ACC112 (cell line): ENCODE results near the gene MTHFR.

ENCODE experiments used
- H2AFZ ChIP-seq: fragments of 200-600 bp; sonication (generic); one replicate; pipeline ENCODE4 v1.6.0; 2017; ENCODE audit warnings: antibody characterized with exemption, low read length; ENCODE audit not compliant: unreplicated experiment
- H3K27ac ChIP-seq: fragments of 200-600 bp; sonication (generic); 2 replicates; pipeline ENCODE4 v1.5.1; 2014; ENCODE audit warnings: low read depth, mild to moderate bottlenecking, antibody characterized with exemption, low read length, moderate library complexity
- H3K27me3 ChIP-seq: fragments of 200-600 bp; sonication (generic); 2 replicates; pipeline ENCODE4 v1.6.1; 2014; ENCODE audit warnings: mild to moderate bottlenecking, antibody characterized with exemption, low read length, moderate library complexity, mixed read lengths; ENCODE audit not compliant: insufficient read depth
- H3K36me3 ChIP-seq: fragments of 200-600 bp; sonication (generic); 2 replicates; pipeline ENCODE4 v1.6.1; 2016; ENCODE audit warnings: mild to moderate bottlenecking, antibody characterized with exemption, low read length, moderate library complexity, mixed read lengths; ENCODE audit not compliant: insufficient read depth
- H3K4me1 ChIP-seq: fragments of 200-600 bp; sonication (generic); one replicate; pipeline ENCODE4 v1.6.1; 2016; ENCODE audit warnings: low read length, mixed read lengths; ENCODE audit not compliant: insufficient read depth, unreplicated experiment, control insufficient read depth
- H3K4me3 ChIP-seq: fragments of 200-600 bp; sonication (generic); 2 replicates; pipeline ENCODE4 v1.5.1; 2014; ENCODE audit warnings: mild to moderate bottlenecking, low read depth, low read length
- H3K79me2 ChIP-seq: fragments of 200-600 bp; sonication (generic); one replicate; pipeline ENCODE4 v1.6.0; 2016; ENCODE audit warnings: low read length; ENCODE audit not compliant: control insufficient read depth, unreplicated experiment, insufficient read depth

The MTHFR gene

GRCh38 chr1:11831945-11832725 lies 26.4 kb upstream of the MTHFR start:
- H3K36me3 ChIP-seq, result 0 out of 2 replicates have a peak, but pooled peaks cover 13% of the 10 kb centered on the region
- H3K27ac ChIP-seq, result no peak overlapping the region

GRCh38 chr1:11828511-11828910 lies 22.7 kb upstream of the MTHFR start:
- Histone ChIP-seq H3K27ac (no peak overlapping the region), H3K36me3 (peaks cover 18% of the 10 kb centered on the region; the same call in 1 of the 2 replicates)

More at GRCh38 chr1:11831945-11832725, 26.4 kb upstream of the MTHFR start:
- H2AFZ ChIP-seq, result no peak overlapping the region
- H3K4me3 ChIP-seq, result no peak overlapping the region
- H3K79me2 ChIP-seq, result no peaks in the 10 kb centered on the region
- no peaks in the 10 kb centered on the region for H3K4me1 ChIP-seq
- H3K27me3 ChIP-seq, result no peaks in the 10 kb centered on the region

GRCh38 chr1:11826946-11827345 lies 21.2 kb upstream of the MTHFR start:
- H3K4me1 ChIP-seq, result peaks cover 2% of the 10 kb centered on the region
- H3K4me3 ChIP-seq, result no peak overlapping the region
- H3K27ac ChIP-seq, result no peak overlapping the region
- no peaks in the 10 kb centered on the region for H3K27me3 ChIP-seq
- H2AFZ ChIP-seq, result no peak overlapping the region
- peaks cover 18% of the 10 kb centered on the region; the same call in 1 of the 2 replicates for H3K36me3 ChIP-seq
- no peaks in the 10 kb centered on the region for H3K79me2 ChIP-seq

More at GRCh38 chr1:11828511-11828910, 22.7 kb upstream of the MTHFR start:
- Histone ChIP-seq H2AFZ (no peak overlapping the region), H3K79me2 (no peaks in the 10 kb centered on the region), H3K4me3 (no peak overlapping the region), H3K27me3 (no peaks in the 10 kb centered on the region), H3K4me1 (no peaks in the 10 kb centered on the region)

DNA sequence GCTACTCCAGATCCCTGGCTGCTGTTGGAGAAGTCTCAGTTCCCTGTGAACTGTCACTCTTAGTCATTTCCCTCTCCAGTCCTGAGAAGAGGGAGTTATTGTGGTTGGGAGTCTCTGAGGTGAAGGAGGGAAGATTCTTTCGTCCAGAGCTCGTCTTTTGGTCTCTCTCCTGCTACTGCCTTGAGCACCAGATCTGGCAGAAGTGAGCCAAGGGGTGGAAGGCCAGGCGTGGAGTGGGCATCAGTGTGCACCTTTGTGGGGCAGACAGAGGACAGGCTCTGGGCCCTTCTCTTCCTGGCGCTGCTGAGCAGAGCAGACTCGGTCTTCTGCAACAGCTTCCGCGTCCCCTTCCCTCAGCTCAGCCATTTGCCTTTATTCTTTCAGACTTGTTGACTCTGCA lies 19.4 kb upstream of the MTHFR start:
- H3K36me3 ChIP-seq, result peaks cover 16% of the 10 kb centered on the region; the same call in 1 of the 2 replicates
- H3K79me2 ChIP-seq, result no peaks in the 10 kb centered on the region
- no peak overlapping the region for H2AFZ ChIP-seq
- H3K4me3 ChIP-seq, result no peak overlapping the region
- no peaks in the 10 kb centered on the region for H3K27me3 ChIP-seq
- H3K27ac ChIP-seq, result no peak overlapping the region
- H3K4me1 ChIP-seq, result peaks cover 8% of the 10 kb centered on the region

DNA sequence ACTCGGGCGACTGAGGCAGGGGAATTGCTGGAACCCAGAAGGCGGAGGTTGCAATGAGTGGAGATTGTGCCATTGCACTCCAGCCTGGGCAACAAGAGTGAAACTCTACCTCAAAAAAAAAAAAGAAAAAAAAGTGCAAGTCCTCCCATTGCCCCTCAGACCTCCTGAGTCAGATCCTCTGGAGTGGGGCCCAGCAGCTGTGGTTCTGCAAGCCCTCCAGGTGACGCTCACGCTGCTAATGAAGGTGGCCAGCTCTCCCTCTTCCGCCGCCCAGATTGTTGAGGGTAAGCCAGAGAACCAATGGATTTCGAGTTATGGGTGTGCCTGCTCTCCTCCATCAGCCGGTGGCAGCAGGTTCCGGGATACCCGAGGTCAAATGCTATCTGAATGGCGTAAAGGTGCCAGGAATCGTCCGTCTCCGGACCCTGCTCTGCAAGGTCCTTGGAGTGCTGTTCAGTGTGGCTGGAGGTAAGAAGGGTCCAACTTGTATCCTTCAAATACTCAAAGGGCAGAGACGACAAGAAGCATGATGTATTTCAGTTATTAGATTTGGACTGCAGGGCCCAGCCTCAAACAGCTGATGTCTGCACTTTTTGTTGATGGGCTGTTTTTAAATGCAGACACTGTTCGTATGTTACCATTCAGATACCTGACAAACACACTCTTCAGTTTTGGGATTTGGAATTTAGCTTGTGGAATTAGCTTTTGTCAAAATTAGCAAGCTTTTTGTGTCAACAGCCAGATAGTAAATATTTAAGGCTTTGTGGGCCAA lies 17.8 kb upstream of the MTHFR start:
- Histone ChIP-seq H3K27ac (no peak overlapping the region), H3K27me3 (no peaks in the 10 kb centered on the region), H3K4me3 (no peak overlapping the region), H3K36me3 (peaks cover 20% of the 10 kb centered on the region), H2AFZ (no peak overlapping the region), H3K79me2 (no peaks in the 10 kb centered on the region), H3K4me1 (peaks cover 8% of the 10 kb centered on the region)

DNA sequence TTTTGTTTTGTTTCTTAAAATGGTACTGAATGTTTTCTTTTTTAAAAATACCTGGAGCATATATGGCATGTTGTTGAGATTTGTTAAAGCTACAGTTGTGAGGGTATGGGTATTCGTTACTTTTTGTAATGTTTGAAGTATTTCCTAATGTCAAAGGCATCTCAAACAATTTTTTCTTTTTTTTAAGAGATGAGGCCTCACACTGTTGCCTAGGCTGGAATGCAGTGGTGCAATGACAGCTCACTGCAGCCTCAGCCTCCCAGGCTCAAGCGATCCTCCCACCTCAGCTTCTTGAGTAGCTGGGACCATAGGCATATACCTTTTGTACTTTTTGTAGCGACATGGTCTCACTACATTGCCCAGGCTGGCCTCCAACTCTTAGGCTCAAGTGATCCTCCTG lies 16.3 kb upstream of the MTHFR start:
- Histone ChIP-seq H3K27ac (peak overlapping the region; percentile 63), H3K4me1 (peaks cover 8% of the 10 kb centered on the region), H3K27me3 (no peaks in the 10 kb centered on the region), H3K4me3 (no peak overlapping the region), H2AFZ (no peak overlapping the region), H3K36me3 (peaks cover 24% of the 10 kb centered on the region), H3K79me2 (no peaks in the 10 kb centered on the region)

DNA sequence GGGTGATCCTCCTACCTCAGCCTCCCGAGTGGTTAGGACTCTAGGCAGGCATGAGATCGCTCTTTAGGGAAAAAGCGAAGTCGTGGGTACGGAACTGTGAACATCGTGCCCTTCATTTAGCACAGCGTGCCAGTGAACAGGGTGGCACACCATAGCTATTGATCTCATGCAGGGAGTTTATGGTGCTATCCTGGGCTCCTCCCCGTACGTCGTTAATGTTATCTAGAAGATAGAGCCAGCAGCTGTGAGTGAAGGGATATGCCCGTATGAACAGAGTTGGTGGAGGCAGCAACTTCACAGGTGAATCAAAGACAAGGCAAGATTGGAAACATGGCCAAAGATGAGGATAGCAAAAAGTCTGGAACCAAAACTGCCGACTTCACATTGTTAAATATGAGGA lies 11.4 kb upstream of the MTHFR start:
- Histone ChIP-seq H3K27ac (no peak overlapping the region), H3K36me3 (peaks cover 36% of the 10 kb centered on the region)

DNA sequence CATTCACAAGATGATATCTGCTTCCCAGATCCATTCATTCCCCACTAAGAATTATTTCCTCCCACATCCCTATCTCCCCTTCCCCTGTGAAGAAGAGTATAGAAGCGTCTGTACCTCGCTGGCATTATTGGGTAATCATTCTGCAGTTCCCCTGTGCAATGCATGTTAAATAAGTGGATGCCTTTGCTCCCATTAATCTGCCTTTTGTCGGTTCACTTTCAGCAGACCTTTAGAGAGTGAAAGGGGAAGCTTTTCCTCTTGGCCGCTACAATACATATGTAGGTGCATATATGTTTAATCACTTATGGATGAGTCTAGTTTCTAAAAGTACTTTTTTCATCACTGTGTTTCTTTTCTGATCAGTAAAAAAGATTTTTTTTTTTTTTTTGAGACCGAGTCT lies 7.3 kb upstream of the MTHFR start:
- Histone ChIP-seq H3K36me3 (peaks cover 25% of the 10 kb centered on the region), H3K4me3 (no peak overlapping the region), H3K79me2 (peaks cover 14% of the 10 kb centered on the region), H2AFZ (no peak overlapping the region), H3K27me3 (no peaks in the 10 kb centered on the region), H3K4me1 (no peaks in the 10 kb centered on the region), H3K27ac (no peak overlapping the region)

More for the DNA sequence above, 11.4 kb upstream of the MTHFR start:
- Histone ChIP-seq H3K4me1 (peaks cover 8% of the 10 kb centered on the region), H2AFZ (no peak overlapping the region), H3K4me3 (no peak overlapping the region), H3K27me3 (no peaks in the 10 kb centered on the region), H3K79me2 (no peaks in the 10 kb centered on the region)

DNA sequence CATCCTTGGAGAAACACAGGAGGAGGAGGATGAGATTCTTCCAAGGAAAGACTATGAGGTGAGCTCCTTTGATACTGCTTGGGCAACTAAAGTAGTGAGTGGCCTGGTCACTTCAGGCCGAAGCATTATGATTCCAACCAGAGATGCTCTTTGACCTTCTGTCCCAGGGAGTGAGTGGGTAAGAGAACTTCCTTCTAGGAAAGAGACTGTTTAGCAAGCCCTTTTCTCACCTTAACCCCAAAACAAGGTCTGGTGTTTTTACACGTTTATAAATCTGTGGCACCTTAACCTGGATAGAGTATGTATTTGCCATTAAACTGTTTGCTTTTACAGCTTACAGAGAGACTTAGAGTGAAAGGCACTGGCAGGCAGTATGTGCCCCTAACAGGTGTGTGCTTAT lies 1.4 kb upstream of the MTHFR start:
- Histone ChIP-seq H3K27me3 (no peaks in the 10 kb centered on the region), H3K4me3 (peak overlapping the region; percentile 83), H3K36me3 (no peaks in the 10 kb centered on the region), H3K79me2 (peaks cover 41% of the 10 kb centered on the region), H3K27ac (peak overlapping the region; percentile 65; the same call in 1 of the 2 replicates), H2AFZ (no peak overlapping the region), H3K4me1 (peaks cover 26% of the 10 kb centered on the region)

GRCh38 chr1:11806307-11806936 lies 658 bp upstream of the MTHFR start:
- peaks cover 29% of the 10 kb centered on the region for H3K4me1 ChIP-seq
- H3K36me3 ChIP-seq, result no peaks in the 10 kb centered on the region
- H3K27ac ChIP-seq, result peak overlapping the region; percentile 65
- H3K4me3 ChIP-seq, result peak overlapping the region; percentile 83
- peaks cover 44% of the 10 kb centered on the region for H3K79me2 ChIP-seq
- H3K27me3 ChIP-seq, result no peaks in the 10 kb centered on the region
- peak overlapping the region; percentile 58 for H2AFZ ChIP-seq
